HepG2 (cell line): ENCODE measurements around the gene NPBWR2. TPM values are rescaled to one million over a fixed set of nuclear protein-coding genes. Genes with fewer than 3 reads are reported as not detected.

Source experiments
- ARNTL ChIP-seq: sonication (generic); formaldehyde crosslinking; IDR thresholded peaks from 2 replicates; pipeline ENCODE4 v1.4.0; 2020; ENCODE audit warnings: mild to moderate bottlenecking, missing genetic modification reagents
- CBX1 ChIP-seq: IDR thresholded peaks from one replicate; pipeline ENCODE4 v1.6.1; 2016; ENCODE audit warnings: antibody characterized with exemption, low read depth
- CENPT ChIP-seq: sonication (generic); formaldehyde crosslinking; IDR thresholded peaks from 2 replicates; pipeline ENCODE4 v1.8.0; 2022; ENCODE audit warnings: low read depth, mild to moderate bottlenecking, moderate library complexity, missing genetic modification reagents
- CREM ChIP-seq, 2 experiments: sonication (generic) in 1 of 2; formaldehyde crosslinking in 1 of 2; IDR thresholded peaks; 2 replicates each; pipeline versions ENCODE4 v1.4.0 to v1.6.1; 2016 to 2020; ENCODE audit warnings: antibody characterized with exemption in 1 of 2, mild to moderate bottlenecking in 1 of 2, missing genetic modification reagents in 1 of 2
- EEA1 ChIP-seq: sonication (generic); formaldehyde crosslinking; IDR thresholded peaks from 2 replicates; pipeline ENCODE4 v1.5.1; 2020; ENCODE audit warnings: mild to moderate bottlenecking, missing genetic modification reagents, borderline replicate concordance
- HOXA5 ChIP-seq: sonication (generic); formaldehyde crosslinking; IDR thresholded peaks from 2 replicates; pipeline ENCODE4 v1.4.0; 2020; ENCODE audit warnings: missing genetic modification reagents
- HOXD1 ChIP-seq: sonication (generic); formaldehyde crosslinking; IDR thresholded peaks from 2 replicates; pipeline ENCODE4 v1.5.0; 2020; ENCODE audit warnings: missing genetic modification reagents
- KLF9 ChIP-seq: IDR thresholded peaks from 2 replicates; pipeline ENCODE4 v1.6.1; 2016; ENCODE audit warnings: low read depth
- POGZ ChIP-seq: sonication (generic); formaldehyde crosslinking; IDR thresholded peaks from 2 replicates; pipeline ENCODE4 v1.4.0; 2020; ENCODE audit warnings: mild to moderate bottlenecking, missing genetic modification reagents
- POLR2A ChIP-seq, 2 experiments: IDR thresholded peaks; 2 replicates each; pipeline ENCODE4 v1.6.1; 2011; ENCODE audit warnings: low read depth in 2 of 2, low read length in 2 of 2, mild to moderate bottlenecking in 1 of 2, moderate library complexity in 1 of 2; ENCODE audit not compliant: insufficient read depth in 1 of 2
- ZBTB42 ChIP-seq: sonication (generic); formaldehyde crosslinking; IDR thresholded peaks from 2 replicates; pipeline ENCODE4 v1.5.0; 2020; ENCODE audit warnings: mild to moderate bottlenecking, missing genetic modification reagents
- ZNF224 ChIP-seq: sonication (generic); formaldehyde crosslinking; IDR thresholded peaks from 2 replicates; pipeline ENCODE4 v1.5.0; 2020; ENCODE audit warnings: mild to moderate bottlenecking, missing genetic modification reagents
- ZNF383 ChIP-seq: sonication (generic); formaldehyde crosslinking; IDR thresholded peaks from 2 replicates; pipeline ENCODE4 v1.4.0; 2020; ENCODE audit warnings: missing genetic modification reagents, mild to moderate bottlenecking, borderline replicate concordance
- ZNF678 ChIP-seq: sonication (generic); formaldehyde crosslinking; IDR thresholded peaks from 2 replicates; pipeline ENCODE4 v1.4.0; 2020; ENCODE audit warnings: mild to moderate bottlenecking, missing genetic modification reagents
- polyA plus RNA-seq, 8 experiments: library from polyadenylated mRNA; depleted of rRNA in 3 of 8; stranded (reverse) in 7 of 8; unstranded in 1 of 8; fragments of >200 nt; fragmentation: Illumina TruSeq in 4 of 8; extraction: Trizol in 4 of 8; gene quantifications; 2 replicates each; pipeline versions ENCODE4 v1.2.1 to v1.2.3, GENCODE V29; 2011 to 2016; ENCODE audit warnings: low read depth in 4 of 8, missing spikeins in 1 of 8, mixed read lengths in 1 of 8; ENCODE audit not compliant: insufficient read depth in 1 of 8
- total RNA-seq, 5 experiments: library from RNA; depleted of rRNA; stranded (reverse); fragments of >200 nt; fragmentation: Illumina TruSeq; extraction: Trizol; gene quantifications; 2 replicates each; pipeline ENCODE4 v1.2.3, GENCODE V29; 2016; ENCODE audit warnings: low read depth in 1 of 5
- TF ChIP-seq, protein P1 (sequence below): sonication (generic); formaldehyde crosslinking; IDR thresholded peaks from 2 replicates; pipeline ENCODE4 v1.8.1; 2023; ENCODE audit warnings: mild to moderate bottlenecking, inconsistent platforms, moderate library complexity, missing genetic modification reagents, borderline replicate concordance
- TF ChIP-seq, protein P2 (sequence below): sonication (generic); formaldehyde crosslinking; IDR thresholded peaks from 2 replicates; pipeline ENCODE4 v1.5.0; 2020; ENCODE audit warnings: missing genetic modification reagents
- TF ChIP-seq, protein P3 (sequence below): sonication (generic); formaldehyde crosslinking; IDR thresholded peaks from 2 replicates; pipeline ENCODE4; 2020; ENCODE audit warnings: missing genetic modification reagents, mild to moderate bottlenecking, borderline replicate concordance
- TF ChIP-seq, protein P4 (sequence below): IDR thresholded peaks from 2 replicates; pipeline ENCODE4 v1.6.1; 2016
- TF ChIP-seq, protein P5 (sequence below): sonication (generic); formaldehyde crosslinking; IDR thresholded peaks from 2 replicates; pipeline ENCODE4 v1.8.1; 2023; ENCODE audit warnings: missing genetic modification reagents, inconsistent platforms, borderline replicate concordance

Gene NPBWR2
- total and polyA plus RNA-seq, 2 of the 13 experiments (the other 11 are each of a cell fraction or from before 2014, with no cell fraction given) = not detected

DNA sequence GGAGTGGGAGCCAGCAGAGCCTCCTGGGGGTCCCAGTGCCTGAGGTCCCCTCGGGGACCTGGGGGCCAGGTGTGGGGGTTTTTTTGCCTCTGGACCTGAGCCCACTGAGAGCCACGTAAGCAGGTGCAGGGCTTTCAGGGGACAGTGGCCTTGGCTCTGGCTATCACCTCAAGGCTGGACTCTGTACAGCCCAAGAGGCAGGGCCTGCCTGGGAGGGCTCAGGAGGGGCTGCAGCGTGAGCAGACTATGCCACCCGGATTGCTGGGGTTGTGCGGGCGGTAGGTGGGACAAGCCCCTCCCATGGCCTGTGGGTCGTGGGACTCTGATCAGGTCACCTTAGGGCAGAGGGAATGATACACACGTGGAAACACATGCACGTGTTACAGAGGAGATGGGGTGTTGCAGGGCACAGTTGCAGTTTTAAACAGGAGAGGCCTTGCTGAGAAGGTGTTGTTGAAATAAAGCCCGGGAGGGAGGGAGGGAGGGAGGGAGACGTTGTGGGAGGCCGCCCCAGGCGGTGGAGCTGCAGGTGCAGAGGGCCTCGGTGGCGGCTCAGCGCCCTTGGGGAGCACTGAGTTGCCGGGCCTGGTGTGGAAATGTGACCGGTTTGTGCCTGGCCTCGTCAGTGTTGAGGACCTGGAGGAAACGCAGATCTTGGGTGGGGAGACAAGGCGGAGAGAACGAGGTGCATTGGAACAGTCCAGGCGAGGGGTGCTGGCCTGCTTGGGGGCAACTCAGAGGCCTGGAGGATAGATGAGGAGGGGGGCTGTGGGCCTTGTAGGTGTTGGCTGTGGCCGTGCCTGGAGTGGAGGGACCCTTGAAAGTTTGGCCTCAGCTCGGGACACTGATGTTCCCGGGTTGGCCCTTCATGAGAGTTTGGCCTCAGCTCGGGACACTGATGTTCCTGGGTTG, 42.0 kb downstream of the NPBWR2 start (continued):
- peak; percentile 87 for TF ChIP-seq EEA1 (CRISPR knock-in tag)
- 0 out of 4 replicates have a peak, but pooled peaks of 1 of the 2 experiments have one; percentile 36 for TF ChIP-seq POLR2A (IDR thresholded peaks at IDR 0.05; ENCODE audit: insufficient read depth in 1 of 2, low read depth in 2 of 2, low read length in 2 of 2)
- TF ChIP-seq, protein P1, sequence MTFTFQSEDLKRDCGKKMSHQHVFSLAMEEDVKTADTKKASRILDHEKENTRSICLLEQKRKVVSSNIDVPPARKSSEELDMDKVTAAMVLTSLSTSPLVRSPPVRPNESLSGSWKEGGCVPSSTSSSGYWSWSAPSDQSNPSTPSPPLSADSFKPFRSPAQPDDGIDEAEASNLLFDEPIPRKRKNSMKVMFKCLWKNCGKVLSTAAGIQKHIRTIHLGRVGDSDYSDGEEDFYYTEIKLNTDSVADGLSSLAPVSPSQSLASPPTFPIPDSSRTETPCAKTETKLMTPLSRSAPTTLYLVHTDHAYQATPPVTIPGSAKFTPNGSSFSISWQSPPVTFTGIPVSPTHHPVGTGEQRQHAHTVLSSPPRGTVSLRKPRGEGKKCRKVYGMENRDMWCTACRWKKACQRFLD (CRISPR knock-in tag) = peak; percentile 68; the same call in 1 of the 2 replicates
- peak; percentile 32; the same call in 1 of the 2 replicates for TF ChIP-seq HOXA5 (CRISPR knock-in tag)
- TF ChIP-seq, protein P2, sequence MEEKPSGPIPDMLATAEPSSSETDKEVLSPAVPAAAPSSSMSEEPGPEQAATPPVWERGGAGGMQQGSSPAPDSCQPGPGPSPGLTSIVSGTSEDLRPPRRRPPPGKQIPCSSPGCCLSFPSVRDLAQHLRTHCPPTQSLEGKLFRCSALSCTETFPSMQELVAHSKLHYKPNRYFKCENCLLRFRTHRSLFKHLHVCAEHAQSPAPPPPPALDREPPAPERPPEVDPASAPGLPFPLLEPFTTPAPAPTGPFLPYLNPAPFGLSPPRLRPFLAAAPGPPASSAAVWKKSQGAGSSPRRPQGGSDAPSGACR (CRISPR knock-in tag) = no peak
- TF ChIP-seq ZNF678 (CRISPR knock-in tag) = no peak
- TF ChIP-seq KLF9 (CRISPR knock-in tag) = no peak
- TF ChIP-seq ZBTB42 (CRISPR knock-in tag) = no peak; the same call in 1 of the 2 replicates
- TF ChIP-seq CREM (IDR thresholded peaks at IDR 0.05) = no peak; the same call in 1 of the 2 replicates
- TF ChIP-seq CREM (CRISPR knock-in tag; IDR thresholded peaks at IDR 0.05) = no peak
- peak; percentile 94 for TF ChIP-seq ARNTL
- TF ChIP-seq, protein P3, sequence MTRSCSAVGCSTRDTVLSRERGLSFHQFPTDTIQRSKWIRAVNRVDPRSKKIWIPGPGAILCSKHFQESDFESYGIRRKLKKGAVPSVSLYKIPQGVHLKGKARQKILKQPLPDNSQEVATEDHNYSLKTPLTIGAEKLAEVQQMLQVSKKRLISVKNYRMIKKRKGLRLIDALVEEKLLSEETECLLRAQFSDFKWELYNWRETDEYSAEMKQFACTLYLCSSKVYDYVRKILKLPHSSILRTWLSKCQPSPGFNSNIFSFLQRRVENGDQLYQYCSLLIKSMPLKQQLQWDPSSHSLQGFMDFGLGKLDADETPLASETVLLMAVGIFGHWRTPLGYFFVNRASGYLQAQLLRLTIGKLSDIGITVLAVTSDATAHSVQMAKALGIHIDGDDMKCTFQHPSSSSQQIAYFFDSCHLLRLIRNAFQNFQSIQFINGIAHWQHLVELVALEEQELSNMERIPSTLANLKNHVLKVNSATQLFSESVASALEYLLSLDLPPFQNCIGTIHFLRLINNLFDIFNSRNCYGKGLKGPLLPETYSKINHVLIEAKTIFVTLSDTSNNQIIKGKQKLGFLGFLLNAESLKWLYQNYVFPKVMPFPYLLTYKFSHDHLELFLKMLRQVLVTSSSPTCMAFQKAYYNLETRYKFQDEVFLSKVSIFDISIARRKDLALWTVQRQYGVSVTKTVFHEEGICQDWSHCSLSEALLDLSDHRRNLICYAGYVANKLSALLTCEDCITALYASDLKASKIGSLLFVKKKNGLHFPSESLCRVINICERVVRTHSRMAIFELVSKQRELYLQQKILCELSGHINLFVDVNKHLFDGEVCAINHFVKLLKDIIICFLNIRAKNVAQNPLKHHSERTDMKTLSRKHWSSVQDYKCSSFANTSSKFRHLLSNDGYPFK = peak; percentile 75
- no peak for TF ChIP-seq CBX1
- TF ChIP-seq ZNF383 (CRISPR knock-in tag) = no peak
- TF ChIP-seq ZNF224 (CRISPR knock-in tag) = peak; percentile 77; the same call in 1 of the 2 replicates
- TF ChIP-seq, protein P4, sequence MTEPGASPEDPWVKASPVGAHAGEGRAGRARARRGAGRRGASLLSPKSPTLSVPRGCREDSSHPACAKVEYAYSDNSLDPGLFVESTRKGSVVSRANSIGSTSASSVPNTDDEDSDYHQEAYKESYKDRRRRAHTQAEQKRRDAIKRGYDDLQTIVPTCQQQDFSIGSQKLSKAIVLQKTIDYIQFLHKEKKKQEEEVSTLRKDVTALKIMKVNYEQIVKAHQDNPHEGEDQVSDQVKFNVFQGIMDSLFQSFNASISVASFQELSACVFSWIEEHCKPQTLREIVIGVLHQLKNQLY (CRISPR knock-in tag) = peak; percentile 44; the same call in 1 of the 2 replicates
- no peak for TF ChIP-seq CENPT (CRISPR knock-in tag)
- TF ChIP-seq HOXD1 = no peak
- peak; percentile 42; the same call in 1 of the 2 replicates for TF ChIP-seq POGZ (CRISPR knock-in tag)
- TF ChIP-seq, protein P5, sequence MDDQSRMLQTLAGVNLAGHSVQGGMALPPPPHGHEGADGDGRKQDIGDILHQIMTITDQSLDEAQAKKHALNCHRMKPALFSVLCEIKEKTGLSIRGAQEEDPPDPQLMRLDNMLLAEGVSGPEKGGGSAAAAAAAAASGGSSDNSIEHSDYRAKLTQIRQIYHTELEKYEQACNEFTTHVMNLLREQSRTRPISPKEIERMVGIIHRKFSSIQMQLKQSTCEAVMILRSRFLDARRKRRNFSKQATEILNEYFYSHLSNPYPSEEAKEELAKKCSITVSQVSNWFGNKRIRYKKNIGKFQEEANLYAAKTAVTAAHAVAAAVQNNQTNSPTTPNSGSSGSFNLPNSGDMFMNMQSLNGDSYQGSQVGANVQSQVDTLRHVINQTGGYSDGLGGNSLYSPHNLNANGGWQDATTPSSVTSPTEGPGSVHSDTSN (CRISPR knock-in tag) = no peak
